ENCODE results near the gene TPM4.

DNA sequence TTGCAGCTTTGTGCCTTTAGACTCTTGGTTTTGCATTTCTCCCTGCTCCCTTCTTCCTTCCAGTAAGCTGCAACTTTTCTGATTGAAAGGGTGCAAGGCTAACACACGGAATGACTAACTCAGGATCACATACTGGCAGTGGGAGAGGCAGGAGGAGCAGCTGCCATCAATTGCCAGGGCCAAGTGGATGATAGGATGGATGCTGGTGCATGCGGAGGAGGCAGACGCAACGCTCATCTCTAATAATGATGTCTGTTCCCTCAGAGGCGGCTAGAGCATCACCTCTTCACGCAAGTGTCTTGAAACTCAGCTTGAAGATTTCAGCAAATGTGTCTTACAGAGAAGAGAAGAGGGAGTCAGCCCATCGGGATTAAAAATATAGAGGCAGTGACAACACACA, 49.5 kb upstream of the TPM4 start:
- TF ChIP-seq SUZ12 (IDR thresholded peaks at IDR 0.05; ENCODE audit: low read length) (no peak), JUND (IDR thresholded peaks at IDR 0.05; ENCODE audit: low read length) (no peak), SRF (IDR thresholded peaks at IDR 0.05; ENCODE audit: low read depth, low read length) (no peak), POLR2A (IDR thresholded peaks at IDR 0.05; ENCODE audit: control extremely low read depth in 1 of 2, low read depth in 2 of 2, low read length in 2 of 2) (no peak), TCF12 (IDR thresholded peaks at IDR 0.05; ENCODE audit: low read depth, low read length) (no peak)
- TF ChIP-seq, protein P1, sequence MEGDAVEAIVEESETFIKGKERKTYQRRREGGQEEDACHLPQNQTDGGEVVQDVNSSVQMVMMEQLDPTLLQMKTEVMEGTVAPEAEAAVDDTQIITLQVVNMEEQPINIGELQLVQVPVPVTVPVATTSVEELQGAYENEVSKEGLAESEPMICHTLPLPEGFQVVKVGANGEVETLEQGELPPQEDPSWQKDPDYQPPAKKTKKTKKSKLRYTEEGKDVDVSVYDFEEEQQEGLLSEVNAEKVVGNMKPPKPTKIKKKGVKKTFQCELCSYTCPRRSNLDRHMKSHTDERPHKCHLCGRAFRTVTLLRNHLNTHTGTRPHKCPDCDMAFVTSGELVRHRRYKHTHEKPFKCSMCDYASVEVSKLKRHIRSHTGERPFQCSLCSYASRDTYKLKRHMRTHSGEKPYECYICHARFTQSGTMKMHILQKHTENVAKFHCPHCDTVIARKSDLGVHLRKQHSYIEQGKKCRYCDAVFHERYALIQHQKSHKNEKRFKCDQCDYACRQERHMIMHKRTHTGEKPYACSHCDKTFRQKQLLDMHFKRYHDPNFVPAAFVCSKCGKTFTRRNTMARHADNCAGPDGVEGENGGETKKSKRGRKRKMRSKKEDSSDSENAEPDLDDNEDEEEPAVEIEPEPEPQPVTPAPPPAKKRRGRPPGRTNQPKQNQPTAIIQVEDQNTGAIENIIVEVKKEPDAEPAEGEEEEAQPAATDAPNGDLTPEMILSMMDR (IDR thresholded peaks at IDR 0.05; ENCODE audit: control extremely low read depth in 1 of 3, insufficient read depth in 1 of 3, low read depth in 1 of 3, low read length in 3 of 3), result no peak
- TF ChIP-seq, protein P2, sequence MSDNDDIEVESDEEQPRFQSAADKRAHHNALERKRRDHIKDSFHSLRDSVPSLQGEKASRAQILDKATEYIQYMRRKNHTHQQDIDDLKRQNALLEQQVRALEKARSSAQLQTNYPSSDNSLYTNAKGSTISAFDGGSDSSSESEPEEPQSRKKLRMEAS (IDR thresholded peaks at IDR 0.05), result no peak
